NOMO-1 treated with dmso at 0.1 percent for 144 hours (cell line): Measurements from ENCODE around the gene IMPA2.
"Not testable (repeated sequence)": the region's sequence is repeated elsewhere in the genome, so short reads cannot be mapped to it uniquely, and the experiment has no call there.

Experiments used
- DNase-seq: peaks from one replicate; lab custom pipeline; 2025; ENCODE audit not compliant: unreplicated experiment; lab: John Stamatoyannopoulos, UW

IMPA2 gene

GRCh38 chr18:11960743-11961380 is 20.4 kb upstream of the IMPA2 start:
- no peak for DNase-seq

GRCh38 chr18:11962597-11962996 is 18.7 kb upstream of the IMPA2 start:
- no peak for DNase-seq

GRCh38 chr18:11963991-11964484 is 17.3 kb upstream of the IMPA2 start:
- no peak for DNase-seq

- no peak for DNase-seq
These were observed 11.1 kb upstream of the IMPA2 start for GRCh38 chr18:11969904-11970835.

GRCh38 chr18:11970836-11971226 is 10.5 kb upstream of the IMPA2 start:
- not testable (repeated sequence) for DNase-seq

- DNase-seq, result no peak
These were observed 8.7 kb upstream of the IMPA2 start for GRCh38 chr18:11972371-11973174.

- DNase-seq, result no peak
These were observed 6.5 kb upstream of the IMPA2 start for GRCh38 chr18:11974741-11975325.

- DNase-seq, result no peak
These were observed 5.6 kb upstream of the IMPA2 start for GRCh38 chr18:11975723-11976122.

- DNase-seq, result no peak
These were observed 4.8 kb upstream of the IMPA2 start for GRCh38 chr18:11976315-11977152.

- DNase-seq, result no peak
These were observed 4.2 kb upstream of the IMPA2 start for GRCh38 chr18:11977153-11977466.

- no peak for DNase-seq
These were observed 2.4 kb upstream of the IMPA2 start for GRCh38 chr18:11978956-11979355.

GRCh38 chr18:11980163-11980493 is 1.2 kb upstream of the IMPA2 start:
- no peak for DNase-seq

- peak; percentile 98 for DNase-seq
These were observed 664 bp upstream of the IMPA2 start for GRCh38 chr18:11980494-11981191.

- peak; percentile 16 for DNase-seq
These were observed 448 bp downstream of the IMPA2 start for GRCh38 chr18:11981543-11982366.

- DNase-seq, result no peak
These were observed 1.7 kb downstream of the IMPA2 start for GRCh38 chr18:11982981-11983380.

- DNase-seq, result no peak
These were observed 2.3 kb downstream of the IMPA2 start for GRCh38 chr18:11983592-11983991.

GRCh38 chr18:11984091-11984490 is 2.8 kb downstream of the IMPA2 start:
- DNase-seq, result no peak

GRCh38 chr18:11985586-11985985 is 4.3 kb downstream of the IMPA2 start:
- DNase-seq, result no peak

- DNase-seq, result no peak
These were observed 4.8 kb downstream of the IMPA2 start for GRCh38 chr18:11986061-11986460.
